8988T (cell line): ENCODE results near the gene UBE2Q2.
"Not testable (repeated sequence)": the region's sequence is repeated elsewhere in the genome, so short reads cannot be mapped to it uniquely, and the experiment has no call there.

Source experiments
- DNase-seq: peaks from one replicate; pipeline ENCODE4 v3.0.0; 2011

UBE2Q2 gene

GRCh38 chr15:75867449-75867848 lies 24.2 kb downstream of the UBE2Q2 start:
- no peak for DNase-seq

DNA sequence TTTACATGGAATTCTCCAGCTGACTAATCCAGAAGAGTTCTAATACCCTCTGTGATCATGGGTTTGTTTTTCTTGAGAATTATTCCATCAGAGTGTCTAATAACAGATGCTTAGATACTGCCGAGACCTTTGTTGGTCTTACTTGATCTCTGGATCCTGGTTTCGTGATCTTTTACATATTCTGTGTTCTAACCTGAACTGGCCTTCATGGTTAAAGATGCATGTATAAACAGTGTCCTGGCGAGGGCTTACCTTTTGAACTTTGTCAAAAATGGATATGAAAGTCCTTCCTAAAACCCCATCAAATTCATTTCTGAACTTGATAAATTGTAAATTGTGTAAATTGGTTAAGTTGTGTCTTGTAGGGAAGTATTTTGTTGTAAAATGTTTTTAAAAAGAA lies 24.8 kb downstream of the UBE2Q2 start:
- DNase-seq = no peak

DNA sequence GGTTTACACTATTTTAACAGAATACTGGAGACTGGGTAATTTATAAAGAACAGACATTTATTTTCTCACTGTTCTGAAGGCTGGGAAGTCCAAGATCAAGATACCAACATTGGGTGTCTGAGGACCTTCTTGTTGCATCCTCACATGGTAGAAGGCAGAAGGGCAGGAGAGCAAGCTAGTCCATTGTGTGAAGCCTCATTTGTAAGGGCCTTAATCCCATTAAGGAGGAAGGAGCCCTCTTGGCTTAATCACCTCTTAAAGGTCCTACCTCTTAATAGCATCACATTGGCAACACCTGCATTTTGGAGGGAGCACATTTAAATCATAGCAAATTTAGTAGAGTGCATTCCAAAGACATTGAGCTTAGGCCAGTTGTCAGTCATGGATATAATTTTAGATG lies 26.2 kb downstream of the UBE2Q2 start:
- DNase-seq = no peak

DNA sequence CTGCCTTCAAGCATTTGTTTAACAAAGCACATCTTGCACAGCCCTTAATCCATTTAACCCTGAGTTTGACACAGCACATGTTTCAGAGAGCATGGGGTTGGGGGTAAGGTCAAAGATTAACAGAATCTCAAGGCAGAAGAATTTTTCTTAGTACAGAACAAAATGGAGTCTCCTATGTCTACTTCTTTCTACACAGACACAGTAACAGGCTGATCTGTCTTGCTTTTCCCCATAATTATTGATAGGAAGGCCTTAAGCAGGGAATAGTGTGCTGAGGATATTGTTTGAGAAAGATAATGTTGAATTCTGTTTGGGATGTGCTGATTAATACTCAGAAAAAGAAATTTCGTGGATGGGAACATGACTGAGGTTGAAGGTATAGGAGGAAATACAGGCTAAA lies 28.3 kb downstream of the UBE2Q2 start:
- not testable (repeated sequence) for DNase-seq

- DNase-seq = no peak
Observed at GRCh38 chr15:75872403-75872990, 29.2 kb downstream of the UBE2Q2 start.

- DNase-seq = no peak
Observed at GRCh38 chr15:75884041-75884440, 40.8 kb downstream of the UBE2Q2 start.

GRCh38 chr15:75887178-75887577 lies 43.9 kb downstream of the UBE2Q2 start:
- no peak for DNase-seq

GRCh38 chr15:75891895-75892294 lies 48.6 kb downstream of the UBE2Q2 start:
- DNase-seq = no peak

DNA sequence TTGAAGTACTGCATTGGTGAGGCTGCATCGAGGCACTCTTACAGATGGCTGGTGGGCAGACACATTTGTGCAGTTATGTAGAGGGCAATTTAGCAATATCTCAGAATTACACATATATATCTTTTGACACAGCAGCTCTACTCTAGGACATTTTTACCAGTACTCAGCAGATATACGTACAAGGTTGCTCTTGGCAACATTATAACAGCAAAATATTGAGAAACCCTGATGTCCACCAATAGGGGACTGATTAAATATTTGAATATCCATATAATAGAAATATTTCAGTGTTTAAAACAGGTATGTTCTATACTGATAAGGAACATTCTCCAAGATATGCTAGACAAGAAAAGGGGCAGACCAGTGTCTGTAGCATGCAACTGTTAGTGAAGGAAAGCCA lies 52.5 kb downstream of the UBE2Q2 start:
- DNase-seq = no peak

- no peak for DNase-seq
Observed at GRCh38 chr15:75900577-75900976, 57.3 kb downstream of the UBE2Q2 start.

DNA sequence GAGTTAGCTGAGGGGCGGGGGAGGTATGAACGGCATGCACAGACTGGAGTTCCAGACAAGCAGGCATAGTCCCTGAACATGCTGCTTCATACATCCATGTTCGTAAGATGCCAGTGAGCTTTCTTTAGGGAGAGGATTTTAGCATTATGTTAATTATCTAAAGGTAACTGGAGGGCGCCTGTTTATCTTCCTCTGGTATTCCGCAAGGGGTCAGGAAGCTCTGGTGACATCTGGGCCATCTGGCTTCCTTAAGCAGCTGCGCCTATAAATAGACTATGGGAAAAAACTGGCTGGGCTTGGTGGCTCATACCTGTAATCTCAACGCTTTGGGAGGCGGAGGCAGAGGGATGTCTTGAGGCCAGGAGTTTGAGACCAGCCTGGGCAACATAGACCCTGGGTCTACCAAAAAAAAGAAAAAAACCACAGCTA lies 58.9 kb downstream of the UBE2Q2 start:
- no peak for DNase-seq

- DNase-seq = peak; percentile 16
Observed at GRCh38 chr15:75903331-75904239, 60.3 kb downstream of the UBE2Q2 start, which contains the start of gene FBXO22. FBXO22 (plus strand) TSS chr15:75903878; CDS start chr15:75903964, 86 bp downstream.

DNA sequence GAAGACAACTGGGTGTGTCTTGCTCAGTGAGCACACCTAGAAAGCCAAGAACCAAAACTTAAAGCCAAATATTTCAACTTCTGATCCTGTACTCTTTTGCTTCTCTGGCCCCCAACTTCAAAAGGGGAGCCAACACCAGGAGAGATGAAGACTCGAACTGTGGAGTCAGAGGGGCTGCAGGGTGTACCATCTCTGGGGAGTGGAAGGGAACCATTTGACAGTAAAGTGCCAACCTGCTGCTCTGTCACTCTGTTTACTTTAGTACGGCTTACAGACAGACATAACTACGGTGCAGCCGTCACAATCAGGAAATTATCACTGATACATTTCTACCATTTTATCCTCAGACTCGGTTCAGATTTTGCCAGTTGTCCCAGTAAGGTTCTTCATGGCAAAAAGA lies 62.0 kb downstream of the UBE2Q2 start:
- no peak for DNase-seq

- DNase-seq = not testable (repeated sequence)
Observed at GRCh38 chr15:75910355-75910754, 67.1 kb downstream of the UBE2Q2 start.

GRCh38 chr15:75916978-75917377 lies 73.7 kb downstream of the UBE2Q2 start:
- DNase-seq = no peak

DNA sequence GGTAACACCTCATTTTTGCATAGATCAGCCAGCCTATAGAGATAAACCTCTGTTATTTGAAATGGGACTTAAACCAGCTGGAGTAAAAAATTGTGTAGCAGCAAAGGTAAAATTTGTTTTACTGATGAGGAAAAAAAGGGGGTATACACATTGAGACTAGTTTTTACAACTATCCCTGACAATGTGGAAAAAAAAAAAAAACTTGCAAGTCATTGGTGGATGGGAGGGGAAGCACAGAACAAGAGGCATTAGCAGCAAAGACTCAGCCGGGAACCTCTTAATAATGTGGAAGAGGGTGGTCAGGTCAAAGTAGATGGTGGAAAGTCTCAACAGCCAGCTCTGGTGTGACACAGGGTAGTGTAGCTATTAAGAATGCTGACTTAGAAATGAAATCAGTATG lies 74.9 kb downstream of the UBE2Q2 start:
- no peak for DNase-seq

DNA sequence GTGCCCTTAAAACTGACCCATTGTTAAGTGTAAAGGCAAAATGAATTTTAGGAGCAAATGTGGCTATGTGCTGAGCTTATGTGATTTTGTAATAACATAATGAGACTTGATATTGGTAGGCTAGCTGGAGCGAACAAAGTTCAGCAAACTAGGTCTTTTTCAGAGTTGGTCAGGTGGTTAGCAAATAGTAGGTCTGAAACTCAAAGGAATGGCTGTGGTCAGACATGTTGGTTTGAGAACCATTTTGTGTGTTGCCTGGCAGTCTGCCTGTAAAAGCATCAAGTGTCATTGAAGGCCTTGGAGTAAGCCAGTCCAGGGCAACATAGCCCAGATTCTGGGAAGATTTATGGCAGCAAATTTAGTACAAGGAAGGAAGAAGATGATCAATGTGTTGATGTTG lies 76.8 kb downstream of the UBE2Q2 start:
- DNase-seq = no peak

DNA sequence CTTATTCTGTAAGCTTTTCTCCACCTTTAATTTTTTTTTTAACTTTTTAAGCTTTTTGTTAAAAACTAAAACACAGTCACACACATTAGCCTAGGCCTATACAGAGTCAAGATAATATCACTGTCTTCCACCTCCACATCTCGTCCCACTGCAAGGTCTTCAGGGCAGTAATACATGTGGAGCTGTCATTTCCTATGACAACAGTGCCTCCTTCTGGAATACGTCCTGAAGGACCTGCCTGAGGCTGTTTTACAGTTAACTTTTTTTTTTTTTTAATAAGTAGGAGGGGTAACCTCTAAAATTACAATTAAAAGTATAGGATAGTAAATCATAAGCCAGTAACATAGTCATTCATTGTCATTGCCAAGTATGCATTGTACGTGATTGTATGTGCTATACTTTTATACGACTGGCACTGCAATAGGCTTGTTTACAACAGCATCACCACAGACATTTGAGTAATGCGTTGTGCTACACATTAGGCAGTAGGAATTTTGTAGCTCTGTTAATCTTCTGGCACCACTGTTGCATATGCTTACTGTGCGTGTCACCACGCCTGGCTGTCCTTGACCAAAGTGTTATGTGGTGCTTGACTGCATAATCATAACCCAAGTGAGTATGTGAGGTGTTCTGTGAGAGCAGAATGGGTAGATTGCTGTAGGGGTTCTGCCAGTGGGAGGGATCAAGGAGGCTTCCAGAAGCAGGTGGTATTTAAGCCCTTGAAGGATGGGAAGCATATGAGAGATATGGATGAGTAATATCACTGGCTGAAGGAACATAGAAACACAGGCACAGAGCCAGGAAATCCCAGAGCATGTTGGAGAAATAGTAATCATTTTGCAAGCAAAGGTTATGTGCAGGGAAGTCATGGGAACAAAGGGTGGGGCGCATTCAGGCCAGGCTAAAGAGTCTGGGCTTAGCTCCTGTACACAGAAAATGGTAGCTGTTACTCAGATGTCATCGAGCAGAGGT lies 78.8 kb downstream of the UBE2Q2 start:
- no peak for DNase-seq

GRCh38 chr15:75923756-75924155 lies 80.5 kb downstream of the UBE2Q2 start:
- no peak for DNase-seq

GRCh38 chr15:75924576-75924975 lies 81.3 kb downstream of the UBE2Q2 start:
- DNase-seq = no peak

DNA sequence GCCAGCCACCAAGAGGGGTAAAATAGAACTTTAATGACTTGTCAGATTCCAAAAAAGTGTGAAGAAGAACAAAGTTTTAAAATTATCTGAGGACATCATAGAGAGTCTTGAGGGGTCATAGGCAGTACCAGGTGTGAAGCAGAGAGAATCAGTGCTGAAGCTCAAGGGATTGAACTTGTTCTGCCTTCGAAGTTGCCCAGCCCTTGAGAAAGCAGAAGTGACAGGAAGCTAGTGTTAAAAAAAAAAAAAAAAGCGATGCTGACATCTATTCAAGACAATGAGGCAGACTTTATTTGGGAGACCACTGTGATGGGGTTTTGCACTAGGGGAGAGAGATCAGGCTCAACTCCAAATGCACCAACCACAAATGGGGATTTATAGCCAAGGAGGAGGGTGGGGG lies 82.2 kb downstream of the UBE2Q2 start:
- no peak for DNase-seq

DNA sequence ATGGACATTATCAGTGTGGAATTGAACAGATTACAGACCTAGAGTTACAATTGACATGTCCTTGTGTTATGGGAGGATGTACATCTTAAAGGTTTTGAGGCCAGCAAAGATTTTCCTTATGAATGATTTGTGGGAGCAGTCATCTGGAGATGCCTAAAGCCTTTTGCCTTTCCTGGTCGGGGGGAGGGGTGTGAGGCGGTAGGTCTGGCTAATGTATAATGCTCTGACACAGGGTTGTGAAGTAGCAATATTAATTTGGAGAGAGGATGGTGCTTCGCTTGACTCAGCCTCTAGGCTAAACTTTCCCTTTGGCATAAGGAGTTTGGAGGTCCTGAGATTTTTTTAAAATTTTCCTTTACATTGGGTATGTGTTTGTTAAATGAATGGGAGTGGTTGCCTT lies 83.7 kb downstream of the UBE2Q2 start:
- DNase-seq = no peak

- no peak for DNase-seq
Observed at GRCh38 chr15:75927601-75928000, 84.4 kb downstream of the UBE2Q2 start.
